DMS79 treated with DMSO at 0.1 percent for 48 hours (cell line): ENCODE data around the gene ADAMTS3.
A peak's percentile ranks its signal among the peaks of the same experiment; 100 is the strongest.

Source experiments
- DNase-seq: peaks from one replicate; lab custom pipeline; 2025; lab: John Stamatoyannopoulos, UW

ADAMTS3 gene

GRCh38 chr4:72341432-72341820 lies 227.6 kb downstream of the ADAMTS3 start:
- DNase-seq = no peak

DNA sequence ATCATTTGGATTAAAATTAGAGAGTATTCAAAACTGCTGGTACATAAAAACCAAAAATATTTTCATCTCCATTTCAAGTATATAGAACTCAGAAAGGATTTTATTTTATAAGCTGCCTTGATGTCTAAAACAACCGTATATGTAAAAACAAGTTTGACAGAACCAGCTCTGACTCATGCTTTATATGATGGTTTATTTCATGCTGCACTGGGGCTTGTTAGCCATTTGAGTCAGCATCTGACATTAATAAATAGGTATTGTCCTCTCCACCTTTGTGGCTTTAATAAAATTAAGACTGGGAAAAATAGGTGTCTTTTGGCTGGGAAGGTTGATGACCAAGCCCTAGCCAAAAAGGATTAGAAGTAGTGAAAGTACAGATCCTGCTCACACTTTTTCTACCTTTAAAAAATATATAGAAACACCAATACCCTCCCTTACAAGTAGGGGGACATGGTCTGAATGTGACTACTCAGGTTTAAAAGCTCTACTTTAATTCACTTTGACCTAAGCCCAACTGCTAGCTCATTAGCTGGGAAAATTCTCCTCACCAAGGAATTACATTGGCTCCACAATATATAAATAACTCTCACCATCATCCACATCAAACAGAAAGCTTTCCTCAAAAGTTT lies 228.1 kb downstream of the ADAMTS3 start:
- DNase-seq = no peak

GRCh38 chr4:72338060-72338459 lies 231.0 kb downstream of the ADAMTS3 start:
- no peak for DNase-seq

GRCh38 chr4:72330381-72330780 lies 238.6 kb downstream of the ADAMTS3 start:
- no peak for DNase-seq

GRCh38 chr4:72326692-72327632 lies 242.1 kb downstream of the ADAMTS3 start:
- DNase-seq = no peak

GRCh38 chr4:72325215-72325614 lies 243.8 kb downstream of the ADAMTS3 start:
- DNase-seq = no peak

DNA sequence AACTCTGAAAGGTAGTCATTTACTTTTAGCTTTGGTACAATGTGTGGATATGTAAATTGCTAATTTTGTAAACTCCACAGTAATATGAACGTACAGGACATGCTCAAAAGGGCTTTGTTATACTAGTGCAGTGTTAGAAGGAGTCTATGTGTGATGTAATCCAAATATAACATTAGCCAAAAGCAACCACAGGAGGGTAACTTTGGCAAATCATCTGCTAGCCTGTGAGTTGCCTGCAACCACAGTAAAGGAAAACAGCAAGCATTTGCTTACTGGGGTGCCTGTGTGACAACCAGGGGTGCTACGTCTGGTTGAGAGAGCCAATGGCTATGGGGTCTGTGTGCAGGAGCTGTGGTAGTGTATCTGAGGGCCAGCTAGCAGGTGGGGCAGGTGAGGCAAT lies 245.8 kb downstream of the ADAMTS3 start:
- DNase-seq = no peak

GRCh38 chr4:72320223-72320948 lies 248.6 kb downstream of the ADAMTS3 start:
- DNase-seq = no peak

DNA sequence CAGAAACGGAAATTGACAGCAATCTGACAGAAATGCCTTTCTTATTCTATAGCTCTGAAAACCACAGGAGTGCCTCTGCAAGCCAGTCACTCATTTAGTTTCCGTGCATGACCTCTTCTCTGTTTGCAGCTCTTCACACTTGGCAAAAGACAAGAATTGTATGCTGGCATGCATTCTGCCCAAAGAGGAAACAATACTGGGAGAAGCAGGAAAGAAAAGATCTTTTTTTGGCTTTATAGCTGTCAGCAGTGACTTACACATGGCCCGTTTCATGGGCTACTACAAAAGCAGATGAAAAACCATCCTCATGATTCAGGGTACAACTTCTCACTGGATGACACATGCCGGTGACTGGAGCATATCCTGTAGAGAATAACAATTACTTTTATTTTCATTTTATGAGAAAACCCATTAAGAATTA lies 249.4 kb downstream of the ADAMTS3 start:
- no peak for DNase-seq

GRCh38 chr4:72318421-72319170 lies 250.4 kb downstream of the ADAMTS3 start:
- DNase-seq = no peak

GRCh38 chr4:72314869-72315268 lies 254.2 kb downstream of the ADAMTS3 start:
- DNase-seq = no peak

GRCh38 chr4:72313121-72313520 lies 255.9 kb downstream of the ADAMTS3 start:
- DNase-seq = no peak

- DNase-seq = no peak
Measured at GRCh38 chr4:72312032-72312650, 256.9 kb downstream of the ADAMTS3 start.

- DNase-seq = no peak
Measured at GRCh38 chr4:72311291-72311690, 257.7 kb downstream of the ADAMTS3 start.

DNA sequence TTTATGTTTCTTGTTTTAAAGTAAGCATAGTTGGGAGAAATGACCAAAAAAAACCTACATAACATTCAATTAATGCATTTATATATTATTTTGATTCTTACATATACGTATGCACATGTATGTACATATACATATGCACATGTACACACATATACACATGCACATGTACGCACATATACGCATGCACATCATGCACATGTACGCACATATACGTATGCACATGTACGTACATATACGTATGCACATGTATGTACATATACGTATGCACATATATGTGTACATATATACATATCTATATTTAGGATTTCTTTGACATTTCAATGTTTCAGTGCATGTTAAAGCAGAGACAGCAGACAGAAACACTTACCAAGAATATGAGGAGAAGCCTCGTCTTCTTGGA lies 263.4 kb downstream of the ADAMTS3 start:
- DNase-seq = no peak

DNA sequence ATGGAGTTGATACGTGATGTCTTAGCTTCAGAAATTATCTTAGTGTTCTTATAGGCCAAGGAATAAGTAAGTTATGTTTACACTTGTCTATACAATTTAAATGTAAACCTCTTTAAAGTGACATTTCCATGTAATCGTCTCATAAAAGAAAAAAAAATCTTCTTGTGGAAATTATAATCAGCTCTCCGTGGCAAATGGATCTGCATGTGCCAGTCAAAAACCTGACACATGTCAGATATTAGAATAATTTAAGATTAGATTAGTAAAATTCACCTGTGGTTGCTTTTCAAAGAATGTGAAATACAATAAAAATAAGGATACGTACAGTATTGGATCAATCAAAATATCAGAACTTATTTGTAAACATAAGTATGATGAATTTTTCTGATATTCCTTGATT lies 263.9 kb downstream of the ADAMTS3 start:
- no peak for DNase-seq

GRCh38 chr4:72302981-72303704 lies 265.9 kb downstream of the ADAMTS3 start:
- DNase-seq = peak; percentile 13

GRCh38 chr4:72301759-72302158 lies 267.3 kb downstream of the ADAMTS3 start:
- DNase-seq = no peak

DNA sequence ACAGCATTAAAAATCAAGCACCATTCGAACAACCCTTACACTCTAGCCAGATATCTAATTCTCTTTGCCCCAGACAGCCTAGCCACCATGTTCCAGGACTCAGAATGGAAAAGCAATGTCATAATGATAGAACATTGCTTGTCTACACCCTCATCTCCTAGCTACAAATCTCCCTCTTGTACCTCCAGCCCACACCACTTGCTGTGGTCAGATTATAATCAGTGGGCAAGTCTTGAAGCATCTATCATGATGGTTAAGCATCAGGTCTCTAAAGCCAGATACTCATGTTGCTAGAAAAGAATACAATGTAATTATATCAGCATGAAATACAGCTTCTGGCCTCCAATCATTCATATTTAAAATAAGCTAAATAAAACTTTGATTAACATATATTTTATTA lies 268.9 kb downstream of the ADAMTS3 start:
- no peak for DNase-seq

- no peak for DNase-seq
Measured at GRCh38 chr4:72295966-72296557, 273.0 kb downstream of the ADAMTS3 start.
